GM12872 (cell line): ENCODE results near the gene TPST2.

Source experiments
- CTCF ChIP-seq: IDR thresholded peaks from 3 replicates; pipeline ENCODE4 v1.5.1; 2011; ENCODE audit warnings: low read depth, mild to moderate bottlenecking, low read length, moderate library complexity; ENCODE audit not compliant: insufficient read depth

The TPST2 gene

DNA sequence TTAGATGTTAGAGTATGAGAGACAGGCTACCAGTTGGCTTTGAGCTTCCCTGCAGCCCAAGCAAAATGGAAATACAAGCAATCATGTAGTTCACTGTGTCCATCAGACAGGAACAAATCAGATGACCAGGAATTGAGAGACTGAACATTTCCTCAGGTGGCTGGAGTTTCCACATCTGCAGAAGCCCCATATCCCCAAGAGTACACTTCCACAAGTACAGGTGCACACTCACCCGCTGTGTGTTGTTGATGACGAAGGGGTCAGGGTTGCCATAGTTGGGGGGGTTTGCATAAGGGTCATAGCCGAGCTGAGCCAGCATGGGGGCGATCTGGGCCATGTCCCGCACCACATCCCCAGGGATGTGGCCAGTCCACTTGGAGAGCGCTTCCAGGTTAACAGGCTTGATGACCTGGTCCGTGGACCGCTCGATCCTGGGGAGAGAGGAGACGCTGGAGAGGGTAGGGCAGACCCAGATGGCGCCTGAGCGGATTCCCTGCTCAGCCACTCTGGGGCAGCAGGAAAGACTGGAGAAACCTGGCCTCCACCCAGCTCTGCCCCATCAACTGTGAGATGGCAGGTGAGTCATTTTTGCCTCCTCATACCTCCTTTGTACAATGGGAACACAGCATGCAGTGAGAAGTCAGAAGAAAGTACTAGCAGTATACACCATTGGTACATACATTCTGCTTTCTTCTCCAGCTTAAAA lies 53.7 kb downstream of the TPST2 start:
- TF ChIP-seq CTCF = no peak

- TF ChIP-seq CTCF = no peak
Measured at GRCh38 chr22:26535603-26535908, 54.4 kb downstream of the TPST2 start.

DNA sequence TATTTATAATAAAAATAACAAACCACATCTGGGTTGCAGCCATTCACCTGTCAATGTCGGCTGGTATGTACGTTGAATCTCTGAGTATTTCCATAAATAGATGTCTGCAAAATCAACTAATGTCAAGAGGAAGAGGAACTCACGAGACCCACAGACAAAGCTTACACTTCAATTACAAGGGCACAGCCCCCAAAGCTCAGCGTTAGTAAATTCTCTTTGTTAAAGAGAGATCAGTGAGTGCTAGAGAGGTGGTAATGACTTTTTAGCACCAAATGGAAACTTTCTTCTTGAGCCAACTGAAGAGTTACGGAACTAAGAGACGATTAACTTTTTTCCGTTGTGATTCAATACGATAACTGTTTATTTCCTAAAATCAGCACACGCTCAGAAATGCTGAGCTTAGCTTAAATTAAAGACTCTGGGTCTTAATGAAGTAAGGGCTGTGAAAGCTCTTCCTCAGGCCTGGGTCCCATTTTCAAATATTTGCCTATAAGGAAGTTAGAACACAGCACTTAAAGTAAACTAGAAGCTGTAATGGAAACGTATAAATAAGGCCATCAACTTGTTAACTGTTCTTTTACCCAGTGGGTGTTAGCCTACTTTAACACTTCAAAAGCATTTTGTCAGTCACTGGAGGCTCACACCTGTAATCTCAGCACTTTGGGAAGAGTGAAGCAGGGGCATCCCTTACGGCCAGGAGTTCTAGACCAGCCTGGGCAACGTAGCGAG lies 54.9 kb downstream of the TPST2 start:
- TF ChIP-seq CTCF = no peak

GRCh38 chr22:26534171-26534855 lies 55.6 kb downstream of the TPST2 start:
- TF ChIP-seq CTCF = no peak

GRCh38 chr22:26529345-26529744 lies 60.6 kb downstream of the TPST2 start:
- TF ChIP-seq CTCF = no peak

GRCh38 chr22:26527574-26528465 lies 62.1 kb downstream of the TPST2 start:
- TF ChIP-seq CTCF = no peak

- no peak for TF ChIP-seq CTCF
Measured at GRCh38 chr22:26527167-26527566, 62.8 kb downstream of the TPST2 start.
